Measurements from ENCODE around the gene C10orf143. TPM values are rescaled to one million over a fixed set of nuclear protein-coding genes. Genes with fewer than 3 reads are reported as not detected.

C10orf143 gene
- total and polyA plus RNA-seq, 2 of the 4 experiments (the other 2 are of a cell fraction), result 0.36 to 0.60 TPM

GRCh38 chr10:130110246-130111112 is at the start of gene C10orf143 (continued):
- TF ChIP-seq BHLHE40 (IDR thresholded peaks at IDR 0.05; ENCODE audit: low read depth, low read length) (0 out of 2 replicates have a peak, but pooled peaks have one; percentile 13), CEBPB (IDR thresholded peaks at IDR 0.05; ENCODE audit: low read depth, low read length) (no peak), MAZ (IDR thresholded peaks at IDR 0.05; ENCODE audit: borderline replicate concordance, low read depth, low read length) (peak; percentile 31; the same call in 1 of the 2 replicates), RCOR1 (IDR thresholded peaks at IDR 0.05; ENCODE audit: insufficient replicate concordance, low read length) (no peak), MAFK (IDR thresholded peaks at IDR 0.05; ENCODE audit: low read depth, low read length) (no peak)
